Trophoblast cell (in vitro differentiated cells and primary cell): Measurements from ENCODE around the gene LIPC.
A peak's percentile ranks its signal among the peaks of the same experiment; 100 is the strongest.

Experiments
- DNase-seq, 2 donors: peaks; one replicate each; pipeline ENCODE4 v3.0.0-alpha.2; 2016
- H2AFZ ChIP-seq: 2 replicates; pipeline ENCODE4 v1.6.1; 2013; ENCODE audit warnings: low read length, moderate library complexity, mild to moderate bottlenecking; ENCODE audit not compliant: insufficient read depth, poor library complexity
- H2AK5ac ChIP-seq: 2 replicates; pipeline ENCODE4 v1.6.1; 2013; ENCODE audit warnings: mild to moderate bottlenecking, low read length
- H2BK120ac ChIP-seq: 2 replicates; pipeline ENCODE4 v1.6.1; 2013; ENCODE audit warnings: low read length, mild to moderate bottlenecking, moderate library complexity; ENCODE audit not compliant: insufficient read depth, poor library complexity
- H2BK12ac ChIP-seq: 2 replicates; pipeline ENCODE4 v1.6.1; 2013; ENCODE audit warnings: mild to moderate bottlenecking, low read length, moderate library complexity
- H2BK5ac ChIP-seq: 2 replicates; pipeline ENCODE4 v1.6.1; 2013; ENCODE audit warnings: low read length, low read depth, moderate library complexity, mild to moderate bottlenecking; ENCODE audit not compliant: poor library complexity
- H3K14ac ChIP-seq: 2 replicates; pipeline ENCODE4 v1.6.1; 2013; ENCODE audit warnings: mild to moderate bottlenecking, low read length
- H3K18ac ChIP-seq: 2 replicates; pipeline ENCODE4 v1.6.1; 2013; ENCODE audit warnings: mild to moderate bottlenecking, low read length
- H3K23ac ChIP-seq: 2 replicates; pipeline ENCODE4 v1.6.1; 2013; ENCODE audit warnings: low read length
- H3K27ac ChIP-seq: 2 replicates; pipeline ENCODE4 v1.5.1; 2013; ENCODE audit warnings: low read depth, mild to moderate bottlenecking, inconsistent platforms, low read length, moderate library complexity
- H3K27me3 ChIP-seq: 2 replicates; pipeline ENCODE4 v1.6.1; 2013; ENCODE audit warnings: inconsistent platforms, mild to moderate bottlenecking, low read length, moderate library complexity; ENCODE audit not compliant: insufficient read depth
- H3K36me3 ChIP-seq, 2 experiments: 1 replicate in 1 of 2; 2 replicates in 1 of 2; pipeline ENCODE4 v1.6.1; 2013; ENCODE audit warnings: low read length in 2 of 2, mild to moderate bottlenecking in 2 of 2, moderate library complexity in 1 of 2; ENCODE audit not compliant: insufficient read depth in 2 of 2, control insufficient read depth in 1 of 2
- H3K4ac ChIP-seq: 2 replicates; pipeline ENCODE4 v1.6.1; 2013; ENCODE audit warnings: low read depth, mild to moderate bottlenecking, low read length, moderate library complexity
- H3K4me1 ChIP-seq, 2 experiments: 1 replicate in 1 of 2; 2 replicates in 1 of 2; pipeline ENCODE4 v1.6.1; 2013; ENCODE audit warnings: low read length in 2 of 2, mild to moderate bottlenecking in 2 of 2, moderate library complexity in 1 of 2; ENCODE audit not compliant: insufficient read depth in 2 of 2, control insufficient read depth in 1 of 2
- H3K4me2 ChIP-seq: 2 replicates; pipeline ENCODE4 v1.6.1; 2013; ENCODE audit warnings: inconsistent platforms, mild to moderate bottlenecking, low read length, moderate library complexity
- H3K4me3 ChIP-seq: 2 replicates; pipeline ENCODE4 v1.5.1; 2013; ENCODE audit warnings: mild to moderate bottlenecking, low read depth, low read length, inconsistent platforms
- H3K79me1 ChIP-seq: one replicate; pipeline ENCODE4 v1.6.1; 2013; ENCODE audit warnings: low read length
- H3K79me2 ChIP-seq: 2 replicates; pipeline ENCODE4 v1.6.1; 2013; ENCODE audit warnings: low read length, mild to moderate bottlenecking; ENCODE audit not compliant: control insufficient read depth, insufficient read depth, poor library complexity
- H3K9ac ChIP-seq: 2 replicates; pipeline ENCODE4 v1.6.1; 2013; ENCODE audit warnings: mild to moderate bottlenecking, low read length
- H3K9me3 ChIP-seq: 2 replicates; pipeline ENCODE4 v1.6.1; 2013; ENCODE audit warnings: low read depth, mild to moderate bottlenecking, control low read depth, inconsistent platforms, low read length; ENCODE audit not compliant: insufficient read depth
- H4K12ac ChIP-seq: 2 replicates; pipeline ENCODE4 v1.6.1; 2013; ENCODE audit warnings: low read depth, mild to moderate bottlenecking, low read length, moderate library complexity
- H4K8ac ChIP-seq: 2 replicates; pipeline ENCODE4 v1.6.1; 2013; ENCODE audit warnings: low read depth, mild to moderate bottlenecking, low read length, moderate library complexity
- H4K91ac ChIP-seq: one replicate; pipeline ENCODE4 v1.6.1; 2013; ENCODE audit warnings: low read depth, mild to moderate bottlenecking, low read length, moderate library complexity
- WGBS: extraction: QIAGEN DNeasy Blood & Tissue Kit; methylation state at CpG from one replicate; pipeline ENCODE4 v1.1.7; 2013; ENCODE audit warnings: missing lambda C conversion rate; ENCODE audit not compliant: insufficient read length, insufficient coverage; ENCODE audit errors: extremely low coverage; 5-methylcytosine and 5-hydroxymethylcytosine counted together

LIPC gene

DNA sequence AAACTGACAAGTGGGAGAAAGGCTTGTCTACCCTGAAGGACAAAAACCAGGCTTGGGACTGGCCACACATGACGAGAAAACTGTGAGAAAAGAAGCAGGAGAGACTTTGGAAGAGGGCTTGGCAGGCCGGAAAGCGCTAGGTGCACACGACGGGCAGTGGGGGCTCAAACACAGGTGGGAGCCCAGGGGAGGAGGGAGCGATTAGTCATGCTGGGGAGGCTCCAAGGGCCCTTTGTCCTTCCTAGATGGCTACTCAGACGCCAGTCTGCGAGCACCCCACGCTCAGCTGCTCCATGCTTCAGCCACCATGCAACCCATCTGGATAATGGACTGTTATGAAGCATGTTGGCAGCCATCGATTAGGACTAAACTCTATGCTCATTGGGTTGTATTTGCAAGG, 17.1 kb downstream of the LIPC start:
- no peak for DNase-seq
- Histone ChIP-seq H3K4ac (no peak overlapping the region), H3K4me1 (peaks cover 8 to 10% of the 10 kb centered on the region in 2 experiments), H2BK5ac (no peak overlapping the region), H3K18ac (no peak overlapping the region), H4K8ac (no peak overlapping the region), H2BK120ac (no peak overlapping the region), H3K9me3 (no peaks in the 10 kb centered on the region), H3K79me2 (no peaks in the 10 kb centered on the region), H3K27me3 (no peaks in the 10 kb centered on the region), H3K4me3 (no peak overlapping the region), H2BK12ac (no peak overlapping the region), H3K14ac (no peak overlapping the region), H3K79me1 (peaks cover 4% of the 10 kb centered on the region), H2AK5ac (no peak overlapping the region), H3K4me2 (no peak overlapping the region), H3K23ac (no peak overlapping the region), H3K36me3 (no peaks in the 10 kb centered on the region), H2AFZ (no peak overlapping the region), H4K91ac (no peak overlapping the region), H3K27ac (no peak overlapping the region), H3K9ac (no peak overlapping the region), H4K12ac (no peak overlapping the region)
- no CpG with 5 or more reads among the region's 10 CpGs for WGBS

DNA sequence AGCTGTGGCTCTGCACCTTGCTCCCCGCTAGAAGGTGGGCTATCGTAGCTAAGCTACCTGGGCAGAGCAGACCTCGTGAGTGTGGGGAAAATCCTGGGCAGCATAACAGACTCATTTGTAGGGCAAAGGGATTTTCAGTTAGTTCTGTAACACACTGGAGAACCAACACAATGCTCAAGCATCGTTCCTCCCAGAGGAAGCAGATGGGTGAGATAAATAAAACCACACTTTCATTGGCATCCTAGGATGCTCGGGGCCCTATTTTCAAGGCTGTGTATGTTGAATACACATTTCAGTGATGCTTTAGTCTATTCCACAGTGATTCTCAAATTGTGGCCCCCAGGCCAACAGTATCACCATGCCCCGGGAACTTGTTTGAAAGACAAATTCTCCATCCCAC, 20.0 kb downstream of the LIPC start:
- DNase-seq, result no peak
- no peak overlapping the region for H3K14ac ChIP-seq

DNA sequence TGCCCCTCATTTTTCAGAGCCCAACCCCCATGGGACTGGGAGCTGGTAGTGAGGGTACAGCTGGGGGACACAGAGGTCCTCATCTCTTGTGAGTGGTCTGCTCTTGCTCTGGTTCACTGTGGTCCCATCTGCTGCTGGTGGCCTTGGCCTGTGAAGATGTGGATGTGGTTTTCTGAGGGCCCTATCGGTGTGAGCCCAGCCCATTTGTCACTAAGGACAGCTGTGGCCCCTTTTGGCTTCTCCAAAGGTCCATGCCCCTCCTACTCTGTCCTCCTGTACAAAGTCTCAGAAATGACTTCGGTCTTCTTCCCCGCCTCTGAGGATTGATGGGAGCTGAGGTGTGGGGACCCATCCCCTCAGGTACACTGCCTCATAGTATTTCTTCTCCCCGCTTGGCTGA, 21.0 kb downstream of the LIPC start:
- H3K27me3 ChIP-seq, result no peaks in the 10 kb centered on the region
- H3K4ac ChIP-seq, result no peak overlapping the region
- no peak overlapping the region for H3K18ac ChIP-seq
- H3K27ac ChIP-seq, result no peak overlapping the region
- H2BK5ac ChIP-seq, result no peak overlapping the region
- H3K4me2 ChIP-seq, result no peak overlapping the region
- H3K9me3 ChIP-seq, result peaks cover 2% of the 10 kb centered on the region
- no peaks in the 10 kb centered on the region for H3K36me3 ChIP-seq
- no peak overlapping the region for H2BK120ac ChIP-seq
- WGBS, result no CpG with 5 or more reads among the region's 4 CpGs
- no peaks in the 10 kb centered on the region for H3K79me2 ChIP-seq
- peaks cover 0 to 2% of the 10 kb centered on the region in 2 experiments for H3K4me1 ChIP-seq
- H4K12ac ChIP-seq, result no peak overlapping the region
- H2AK5ac ChIP-seq, result no peak overlapping the region
- no peak overlapping the region for H4K8ac ChIP-seq
- H3K23ac ChIP-seq, result no peak overlapping the region
- no peak overlapping the region for H2BK12ac ChIP-seq
- no peak overlapping the region for H4K91ac ChIP-seq
- no peak overlapping the region for H2AFZ ChIP-seq
- H3K9ac ChIP-seq, result no peak overlapping the region
- H3K79me1 ChIP-seq, result peaks cover 1% of the 10 kb centered on the region
- DNase-seq, result no peak
- no peak overlapping the region for H3K14ac ChIP-seq
- no peak overlapping the region for H3K4me3 ChIP-seq

More for the DNA sequence above, 20.0 kb downstream of the LIPC start:
- Histone ChIP-seq H3K9me3 (no peaks in the 10 kb centered on the region), H3K79me1 (peaks cover 1% of the 10 kb centered on the region), H2AK5ac (no peak overlapping the region), H3K79me2 (no peaks in the 10 kb centered on the region), H3K4ac (no peak overlapping the region), H2BK5ac (no peak overlapping the region), H4K12ac (no peak overlapping the region), H3K23ac (no peak overlapping the region), H4K8ac (no peak overlapping the region), H3K18ac (no peak overlapping the region), H3K36me3 (no peaks in the 10 kb centered on the region), H2BK120ac (no peak overlapping the region), H4K91ac (no peak overlapping the region), H3K4me2 (no peak overlapping the region), H3K4me3 (peak overlapping the region; percentile 26), H2BK12ac (no peak overlapping the region), H2AFZ (no peak overlapping the region), H3K27ac (no peak overlapping the region), H3K4me1 (peaks cover 0 to 2% of the 10 kb centered on the region in 2 experiments), H3K27me3 (no peaks in the 10 kb centered on the region), H3K9ac (no peak overlapping the region)
- WGBS, result no CpG with 5 or more reads among the region's 6 CpGs

DNA sequence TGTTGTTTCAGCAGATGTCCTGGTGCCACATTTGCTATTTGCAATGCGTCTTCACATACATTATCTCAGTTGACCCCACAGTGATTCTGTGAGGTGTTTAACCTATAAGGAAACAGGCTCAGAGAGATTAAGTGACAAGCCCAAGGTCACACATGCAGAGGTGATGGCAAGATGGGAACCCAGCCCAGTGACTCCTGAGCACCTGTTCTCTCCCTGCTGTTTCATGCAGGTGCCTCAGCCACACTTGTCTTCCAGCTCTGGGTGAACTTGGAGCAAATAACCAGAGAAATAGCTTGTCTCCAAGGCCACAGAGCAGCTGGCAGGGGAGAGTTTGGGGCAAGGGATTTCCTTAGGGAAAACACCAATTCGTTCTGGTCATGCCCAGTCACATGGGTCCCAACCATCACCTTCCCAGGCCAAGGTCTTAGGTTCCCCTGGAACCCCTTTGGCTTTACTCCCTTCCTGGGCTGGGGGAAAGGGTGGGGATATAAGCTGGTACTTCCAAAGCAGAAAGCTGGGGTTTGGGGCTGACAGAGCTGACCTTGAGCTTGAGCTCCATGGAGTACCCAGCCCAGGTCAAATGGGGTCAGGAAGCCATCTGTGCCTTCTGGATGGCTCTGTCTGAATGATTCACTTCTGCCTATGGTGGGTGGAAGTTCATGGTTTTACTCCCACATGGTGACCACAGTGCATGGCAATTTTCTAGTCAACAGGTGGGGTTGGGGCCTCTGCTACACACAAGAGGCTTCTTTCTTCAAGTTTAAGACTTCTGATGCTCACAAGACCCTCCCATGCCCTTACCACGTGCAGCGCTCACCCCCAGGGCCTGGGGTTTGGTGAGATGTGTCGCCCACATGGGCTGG, 22.4 kb downstream of the LIPC start:
- no peak for DNase-seq
- no peak overlapping the region for H2BK12ac ChIP-seq
- no peaks in the 10 kb centered on the region for H3K36me3 ChIP-seq
- no peak overlapping the region for H2AK5ac ChIP-seq
- no peak overlapping the region for H3K27ac ChIP-seq
- H3K79me2 ChIP-seq, result no peaks in the 10 kb centered on the region
- H4K12ac ChIP-seq, result no peak overlapping the region
- H3K4me3 ChIP-seq, result no peak overlapping the region
- H3K79me1 ChIP-seq, result peaks cover 1% of the 10 kb centered on the region
- H2BK120ac ChIP-seq, result no peak overlapping the region
- no peak overlapping the region for H3K9ac ChIP-seq
- no peak overlapping the region for H4K8ac ChIP-seq
- H3K27me3 ChIP-seq, result no peaks in the 10 kb centered on the region
- H3K18ac ChIP-seq, result no peak overlapping the region
- H3K23ac ChIP-seq, result no peak overlapping the region
- H3K4me1 ChIP-seq, result peaks cover 0 to 3% of the 10 kb centered on the region in 2 experiments
- H3K9me3 ChIP-seq, result peaks cover 2% of the 10 kb centered on the region
- no peak overlapping the region for H3K14ac ChIP-seq
- H3K4me2 ChIP-seq, result no peak overlapping the region
- no peak overlapping the region for H2AFZ ChIP-seq
- no CpG with 5 or more reads among the region's 5 CpGs for WGBS
- no peak overlapping the region for H3K4ac ChIP-seq
- no peak overlapping the region for H2BK5ac ChIP-seq
- no peak overlapping the region for H4K91ac ChIP-seq
